ENCODE results near the gene MAGED2.
"Not testable (repeated sequence)": the region's sequence is repeated elsewhere in the genome, so short reads cannot be mapped to it uniquely, and the experiment has no call there.

Gene MAGED2

GRCh38 chrX:54824195-54824594, 16.6 kb downstream of the MAGED2 start:
- Histone ChIP-seq H3K9ac (ENCODE audit: low read length) (no peak overlapping the region), H3K4me3 (ENCODE audit: low read length) (no peak overlapping the region), H3K4me1 (ENCODE audit: control insufficient read depth, insufficient read depth, low read length) (no peaks in the 10 kb centered on the region), H3K27me3 (ENCODE audit: control insufficient read depth, insufficient read depth, low read length) (no peaks in the 10 kb centered on the region), H3K9me3 (ENCODE audit: control insufficient read depth, low read length) (no peaks in the 10 kb centered on the region), H3K36me3 (ENCODE audit: control insufficient read depth, insufficient read depth, low read length) (no peaks in the 10 kb centered on the region)

DNA sequence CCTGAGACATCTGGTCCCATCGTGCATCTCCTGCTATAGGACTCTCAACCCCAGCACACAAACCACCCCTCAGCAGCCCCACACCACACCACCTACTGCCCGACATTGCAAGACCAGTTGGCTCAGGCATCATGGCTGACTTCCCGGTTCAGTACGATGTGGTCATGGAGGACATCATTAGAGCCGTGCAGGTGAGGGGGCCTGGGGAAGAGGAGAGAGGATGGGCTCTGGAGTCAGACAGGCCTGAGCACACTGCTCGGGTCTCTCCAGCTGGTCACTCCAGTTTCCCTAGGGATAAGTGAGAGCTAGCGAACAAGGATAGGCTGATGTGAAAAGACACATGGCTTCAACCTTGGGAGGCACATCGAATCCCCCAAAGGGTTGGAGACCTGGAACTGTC, 17.2 kb downstream of the MAGED2 start:
- Histone ChIP-seq H3K4me1 (ENCODE audit: control insufficient read depth, insufficient read depth, low read length) (no peaks in the 10 kb centered on the region), H3K9ac (ENCODE audit: low read length) (no peak overlapping the region), H3K27me3 (ENCODE audit: control insufficient read depth, insufficient read depth, low read length) (no peaks in the 10 kb centered on the region)

DNA sequence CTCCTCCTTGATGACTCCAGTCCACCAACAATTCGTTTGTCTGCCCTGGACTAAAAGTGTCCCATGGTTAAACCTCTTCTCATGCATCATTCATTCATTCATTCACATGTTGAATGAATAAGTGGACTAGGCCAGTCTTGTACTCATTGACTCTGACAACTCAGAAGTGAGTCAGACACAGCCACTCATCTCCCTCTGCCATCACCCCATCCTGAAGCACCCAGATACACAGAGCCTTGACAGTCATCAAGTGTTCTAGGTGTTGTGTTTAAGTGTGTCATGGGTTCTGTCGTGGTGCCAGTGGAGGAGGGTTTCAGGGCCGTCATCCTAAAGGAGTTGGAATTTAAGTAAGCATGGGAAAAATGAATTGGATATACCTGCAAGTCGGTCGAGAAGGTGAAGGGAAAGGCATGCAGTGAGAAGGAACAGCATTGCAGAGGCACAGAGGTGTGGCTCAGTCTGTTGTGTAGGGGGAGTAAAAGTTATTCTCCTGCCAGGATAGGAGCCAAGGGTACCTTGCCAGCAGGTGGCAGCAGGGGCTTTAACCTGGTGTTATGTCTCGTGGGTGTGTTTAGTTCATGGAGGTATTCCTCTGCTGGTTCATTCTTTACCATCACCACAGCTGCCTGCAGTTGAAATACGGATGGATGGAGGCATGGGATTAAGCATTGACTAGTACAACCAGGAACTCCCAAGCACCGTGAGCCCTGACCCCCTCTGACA, 18.3 kb downstream of the MAGED2 start:
- H3K27me3 ChIP-seq (ENCODE audit: control insufficient read depth, insufficient read depth, low read length) = no peaks in the 10 kb centered on the region
- H3K4me3 ChIP-seq (ENCODE audit: low read length) = no peak overlapping the region
- H3K4me1 ChIP-seq (ENCODE audit: control insufficient read depth, insufficient read depth, low read length) = no peaks in the 10 kb centered on the region
- no peaks in the 10 kb centered on the region for H3K36me3 ChIP-seq (ENCODE audit: control insufficient read depth, insufficient read depth, low read length)
- no peaks in the 10 kb centered on the region for H3K9me3 ChIP-seq (ENCODE audit: control insufficient read depth, low read length)
- H3K9ac ChIP-seq (ENCODE audit: low read length) = no peak overlapping the region

More for the DNA sequence above, 17.2 kb downstream of the MAGED2 start:
- Histone ChIP-seq H3K9me3 (ENCODE audit: control insufficient read depth, low read length) (no peaks in the 10 kb centered on the region), H3K4me3 (ENCODE audit: low read length) (no peak overlapping the region), H3K36me3 (ENCODE audit: control insufficient read depth, insufficient read depth, low read length) (no peaks in the 10 kb centered on the region)

GRCh38 chrX:54826598-54826997, 19.1 kb downstream of the MAGED2 start:
- no peaks in the 10 kb centered on the region for H3K4me1 ChIP-seq (ENCODE audit: control insufficient read depth, insufficient read depth, low read length)
- H3K9ac ChIP-seq (ENCODE audit: low read length) = no peak overlapping the region

DNA sequence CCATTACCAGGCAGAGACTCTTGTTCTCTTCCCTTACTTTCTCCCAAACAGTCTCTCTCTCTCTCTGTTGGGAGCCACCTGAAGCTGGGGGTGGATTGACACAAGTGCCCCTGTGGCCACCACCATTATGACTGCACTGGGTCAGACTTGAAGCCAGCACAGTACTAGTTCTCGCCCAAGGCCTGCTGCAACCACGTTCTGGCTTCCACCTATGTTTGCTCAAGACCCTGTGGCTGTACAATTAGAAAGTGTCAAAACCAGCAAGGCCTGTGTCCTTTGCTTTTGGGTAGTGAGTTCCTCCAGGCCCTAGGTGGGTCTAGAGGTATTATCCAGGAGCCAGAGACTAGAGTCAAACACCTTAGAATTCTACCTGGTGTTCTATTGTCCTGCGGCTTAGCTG, 31.0 kb downstream of the MAGED2 start:
- H3K36me3 ChIP-seq (ENCODE audit: control insufficient read depth, insufficient read depth, low read length) = no peaks in the 10 kb centered on the region
- H3K4me3 ChIP-seq (ENCODE audit: low read length) = no peak overlapping the region
- H3K27me3 ChIP-seq (ENCODE audit: control insufficient read depth, insufficient read depth, low read length) = no peaks in the 10 kb centered on the region
- H3K9ac ChIP-seq (ENCODE audit: low read length) = no peak overlapping the region
- no peaks in the 10 kb centered on the region for H3K4me1 ChIP-seq (ENCODE audit: control insufficient read depth, insufficient read depth, low read length)
- H3K9me3 ChIP-seq (ENCODE audit: control insufficient read depth, low read length) = no peaks in the 10 kb centered on the region

More at GRCh38 chrX:54826598-54826997, 19.1 kb downstream of the MAGED2 start:
- Histone ChIP-seq H3K4me3 (ENCODE audit: low read length) (no peak overlapping the region), H3K9me3 (ENCODE audit: control insufficient read depth, low read length) (no peaks in the 10 kb centered on the region), H3K27me3 (ENCODE audit: control insufficient read depth, insufficient read depth, low read length) (no peaks in the 10 kb centered on the region), H3K36me3 (ENCODE audit: control insufficient read depth, insufficient read depth, low read length) (no peaks in the 10 kb centered on the region)

GRCh38 chrX:54841184-54841874, 33.8 kb downstream of the MAGED2 start:
- not testable (repeated sequence) for H3K9ac ChIP-seq (ENCODE audit: low read length); H3K4me3 ChIP-seq (ENCODE audit: low read length); H3K36me3 ChIP-seq (ENCODE audit: control insufficient read depth, insufficient read depth, low read length); H3K27me3 ChIP-seq (ENCODE audit: control insufficient read depth, insufficient read depth, low read length); H3K9me3 ChIP-seq (ENCODE audit: control insufficient read depth, low read length); H3K4me1 ChIP-seq (ENCODE audit: control insufficient read depth, insufficient read depth, low read length)

DNA sequence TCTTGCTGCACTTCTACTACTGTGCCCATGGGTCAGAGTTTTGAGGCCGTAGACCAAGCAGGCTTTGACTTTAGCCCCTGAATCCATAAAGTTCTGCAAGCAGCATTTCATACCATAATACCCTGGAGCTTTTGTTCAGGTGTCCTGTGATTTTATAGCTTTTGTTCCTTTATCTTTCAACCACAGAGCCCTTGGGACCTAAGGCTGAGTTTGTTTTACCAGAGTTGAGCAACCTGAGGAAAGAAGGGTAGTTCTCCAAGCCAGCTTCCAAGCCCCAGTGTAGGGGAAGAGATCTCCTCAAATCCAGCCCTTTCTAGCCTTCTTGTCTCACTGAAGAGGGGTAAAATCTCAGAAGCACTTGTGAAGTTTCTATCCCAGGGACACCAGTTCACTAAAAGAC, 35.1 kb downstream of the MAGED2 start:
- no peaks in the 10 kb centered on the region for H3K9me3 ChIP-seq (ENCODE audit: control insufficient read depth, low read length)
- no peaks in the 10 kb centered on the region for H3K36me3 ChIP-seq (ENCODE audit: control insufficient read depth, insufficient read depth, low read length)
- H3K4me1 ChIP-seq (ENCODE audit: control insufficient read depth, insufficient read depth, low read length) = no peaks in the 10 kb centered on the region
- no peak overlapping the region for H3K9ac ChIP-seq (ENCODE audit: low read length)
- H3K4me3 ChIP-seq (ENCODE audit: low read length) = no peak overlapping the region
- H3K27me3 ChIP-seq (ENCODE audit: control insufficient read depth, insufficient read depth, low read length) = no peaks in the 10 kb centered on the region

DNA sequence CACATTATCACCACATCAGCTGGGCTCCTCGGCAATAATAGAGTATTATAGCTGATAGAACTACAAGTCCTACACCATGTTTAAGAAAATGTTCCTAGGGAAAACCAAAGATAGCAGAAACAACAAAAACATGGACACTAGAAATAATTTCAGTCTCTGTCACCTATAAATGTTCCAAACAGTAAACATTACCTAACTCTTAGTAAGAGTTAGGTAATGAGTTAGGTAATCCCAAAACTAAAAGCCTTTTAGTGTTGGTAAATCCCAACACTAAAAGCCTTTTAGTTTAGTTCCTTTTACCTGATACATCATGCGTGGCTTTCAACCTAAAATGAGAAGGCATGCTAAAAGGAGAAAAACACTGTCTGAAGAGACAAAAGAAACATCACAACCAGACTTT, 35.5 kb downstream of the MAGED2 start:
- H3K9me3 ChIP-seq (ENCODE audit: control insufficient read depth, low read length) = no peaks in the 10 kb centered on the region
- no peaks in the 10 kb centered on the region for H3K27me3 ChIP-seq (ENCODE audit: control insufficient read depth, insufficient read depth, low read length)
- no peaks in the 10 kb centered on the region for H3K36me3 ChIP-seq (ENCODE audit: control insufficient read depth, insufficient read depth, low read length)
- H3K9ac ChIP-seq (ENCODE audit: low read length) = no peak overlapping the region
- no peak overlapping the region for H3K4me3 ChIP-seq (ENCODE audit: low read length)
- H3K4me1 ChIP-seq (ENCODE audit: control insufficient read depth, insufficient read depth, low read length) = no peaks in the 10 kb centered on the region

GRCh38 chrX:54847700-54848099, 40.2 kb downstream of the MAGED2 start:
- not testable (repeated sequence) for H3K36me3 ChIP-seq (ENCODE audit: control insufficient read depth, insufficient read depth, low read length); H3K4me3 ChIP-seq (ENCODE audit: low read length); H3K9ac ChIP-seq (ENCODE audit: low read length); H3K9me3 ChIP-seq (ENCODE audit: control insufficient read depth, low read length); H3K4me1 ChIP-seq (ENCODE audit: control insufficient read depth, insufficient read depth, low read length); H3K27me3 ChIP-seq (ENCODE audit: control insufficient read depth, insufficient read depth, low read length)

DNA sequence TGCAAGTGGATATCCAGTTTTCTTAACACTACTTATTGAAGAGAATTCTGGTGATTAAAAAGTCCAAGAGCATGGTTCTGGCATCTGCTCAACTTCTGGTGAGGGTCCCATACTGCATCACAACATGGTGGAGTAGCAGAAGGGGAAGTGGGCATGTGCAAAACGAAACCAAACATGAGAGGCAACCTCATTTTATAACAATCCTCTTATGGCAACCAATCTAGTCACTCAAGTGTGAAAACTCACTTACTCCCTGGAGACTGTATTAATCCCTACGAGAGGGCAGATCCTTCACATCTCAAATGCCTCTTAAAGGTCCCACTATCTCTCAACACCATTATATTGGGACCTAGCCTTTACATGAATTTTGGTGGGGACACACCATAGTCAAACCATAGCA, 57.7 kb downstream of the MAGED2 start:
- H3K4me3 ChIP-seq (ENCODE audit: low read length) = no peak overlapping the region
- no peaks in the 10 kb centered on the region for H3K36me3 ChIP-seq (ENCODE audit: control insufficient read depth, insufficient read depth, low read length)
- no peaks in the 10 kb centered on the region for H3K27me3 ChIP-seq (ENCODE audit: control insufficient read depth, insufficient read depth, low read length)
- H3K9me3 ChIP-seq (ENCODE audit: control insufficient read depth, low read length) = no peaks in the 10 kb centered on the region
- H3K9ac ChIP-seq (ENCODE audit: low read length) = no peak overlapping the region
- no peaks in the 10 kb centered on the region for H3K4me1 ChIP-seq (ENCODE audit: control insufficient read depth, insufficient read depth, low read length)

Measured in mucosa of stomach (tissue), 1 donor.